ENCODE data around the gene SPATA3.

DNA sequence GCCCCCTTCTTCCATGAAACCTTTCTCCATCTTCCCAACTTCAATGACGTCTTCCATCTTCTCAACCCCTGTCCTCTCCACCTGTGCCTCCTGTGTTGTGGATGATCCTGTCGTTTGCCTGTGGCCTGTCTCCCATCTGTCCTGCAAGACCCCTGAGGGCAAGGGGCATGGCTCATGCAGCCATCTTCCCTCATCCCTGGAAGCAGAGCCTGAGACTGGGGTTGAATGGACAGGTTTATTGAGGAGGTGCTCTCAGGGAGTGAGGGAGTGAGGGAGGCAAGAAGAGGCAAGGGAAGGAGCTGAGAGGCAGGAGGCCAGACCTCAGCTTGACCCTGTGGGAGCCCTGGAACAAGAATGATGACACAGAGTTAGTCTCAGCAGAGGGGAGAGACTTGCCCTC lies 7.3 kb downstream of the SPATA3 start:
- TF ChIP-seq YY1 (IDR thresholded peaks at IDR 0.05; ENCODE audit: low read depth, low read length) (no peak), RAD21 (IDR thresholded peaks at IDR 0.05 in 1 of 2, conservative IDR thresholded peaks at IDR 0.05 in 1 of 2; ENCODE audit: low read depth in 2 of 2, low read length in 2 of 2) (no peak), EP300 (IDR thresholded peaks at IDR 0.05; ENCODE audit: borderline replicate concordance in 1 of 2, low read depth in 2 of 2, low read length in 2 of 2) (no peak)
- TF ChIP-seq, protein P1, sequence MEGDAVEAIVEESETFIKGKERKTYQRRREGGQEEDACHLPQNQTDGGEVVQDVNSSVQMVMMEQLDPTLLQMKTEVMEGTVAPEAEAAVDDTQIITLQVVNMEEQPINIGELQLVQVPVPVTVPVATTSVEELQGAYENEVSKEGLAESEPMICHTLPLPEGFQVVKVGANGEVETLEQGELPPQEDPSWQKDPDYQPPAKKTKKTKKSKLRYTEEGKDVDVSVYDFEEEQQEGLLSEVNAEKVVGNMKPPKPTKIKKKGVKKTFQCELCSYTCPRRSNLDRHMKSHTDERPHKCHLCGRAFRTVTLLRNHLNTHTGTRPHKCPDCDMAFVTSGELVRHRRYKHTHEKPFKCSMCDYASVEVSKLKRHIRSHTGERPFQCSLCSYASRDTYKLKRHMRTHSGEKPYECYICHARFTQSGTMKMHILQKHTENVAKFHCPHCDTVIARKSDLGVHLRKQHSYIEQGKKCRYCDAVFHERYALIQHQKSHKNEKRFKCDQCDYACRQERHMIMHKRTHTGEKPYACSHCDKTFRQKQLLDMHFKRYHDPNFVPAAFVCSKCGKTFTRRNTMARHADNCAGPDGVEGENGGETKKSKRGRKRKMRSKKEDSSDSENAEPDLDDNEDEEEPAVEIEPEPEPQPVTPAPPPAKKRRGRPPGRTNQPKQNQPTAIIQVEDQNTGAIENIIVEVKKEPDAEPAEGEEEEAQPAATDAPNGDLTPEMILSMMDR (IDR thresholded peaks at IDR 0.05; ENCODE audit: control extremely low read depth in 1 of 3, insufficient read depth in 1 of 3, low read depth in 1 of 3, low read length in 3 of 3), result no peak
- TF ChIP-seq, protein P2, sequence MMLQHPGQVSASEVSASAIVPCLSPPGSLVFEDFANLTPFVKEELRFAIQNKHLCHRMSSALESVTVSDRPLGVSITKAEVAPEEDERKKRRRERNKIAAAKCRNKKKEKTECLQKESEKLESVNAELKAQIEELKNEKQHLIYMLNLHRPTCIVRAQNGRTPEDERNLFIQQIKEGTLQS (IDR thresholded peaks at IDR 0.05; ENCODE audit: insufficient read depth, low read depth, low read length), result no peak
